AG20443 (cell line): ENCODE measurements around the gene ALK.

ENCODE experiments used
- DNase-seq: peaks from one replicate; pipeline ENCODE4 v3.0.0; 2012; ENCODE audit warnings: low spot score, mixed read lengths

The ALK gene

DNA sequence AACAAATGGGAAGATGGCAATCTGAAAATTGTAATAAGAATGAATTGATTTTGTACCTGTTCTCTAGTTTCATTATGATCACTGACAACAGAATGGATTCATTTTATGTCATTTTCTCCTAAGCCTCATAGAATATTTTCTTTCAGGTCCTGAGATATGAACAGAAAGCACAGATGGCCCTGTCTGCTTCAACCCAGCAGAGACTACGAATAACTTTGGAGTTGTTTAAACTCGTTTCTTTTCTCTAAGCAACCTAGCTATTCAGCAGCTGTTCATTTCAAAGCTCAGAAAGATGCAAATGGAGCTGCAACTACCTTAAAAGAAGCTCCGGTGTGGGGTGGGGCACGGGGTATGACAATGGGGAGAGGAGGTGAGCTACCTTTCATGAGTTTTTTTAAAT lies 124.9 kb downstream of the ALK start:
- no peak for DNase-seq

DNA sequence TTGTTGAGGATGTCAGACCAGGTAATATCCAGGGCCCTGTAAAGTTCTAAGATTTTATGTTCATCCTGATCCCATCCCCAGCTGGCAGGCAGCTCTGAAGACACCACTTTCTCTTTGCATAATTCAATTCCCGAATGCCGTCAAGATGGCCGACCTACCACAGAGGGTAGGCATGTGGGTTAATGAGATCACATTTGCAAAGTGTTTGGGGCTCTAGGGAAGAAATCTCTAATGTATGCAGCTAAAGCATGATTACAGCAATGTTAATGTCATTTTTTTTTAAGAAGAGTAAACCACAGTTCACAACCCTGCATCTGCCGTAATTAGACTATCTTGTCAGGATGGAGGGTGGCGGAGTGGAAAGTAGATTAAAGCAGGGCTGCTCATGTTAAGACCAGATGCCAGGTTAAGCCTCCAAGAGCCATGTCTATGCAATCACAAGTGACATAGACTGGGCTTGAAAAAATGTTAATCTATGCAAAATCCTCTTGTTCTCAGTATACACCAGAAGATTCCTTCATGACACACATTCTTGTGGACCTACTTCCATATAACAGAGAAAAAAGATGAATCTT lies 131.4 kb downstream of the ALK start:
- no peak for DNase-seq

DNA sequence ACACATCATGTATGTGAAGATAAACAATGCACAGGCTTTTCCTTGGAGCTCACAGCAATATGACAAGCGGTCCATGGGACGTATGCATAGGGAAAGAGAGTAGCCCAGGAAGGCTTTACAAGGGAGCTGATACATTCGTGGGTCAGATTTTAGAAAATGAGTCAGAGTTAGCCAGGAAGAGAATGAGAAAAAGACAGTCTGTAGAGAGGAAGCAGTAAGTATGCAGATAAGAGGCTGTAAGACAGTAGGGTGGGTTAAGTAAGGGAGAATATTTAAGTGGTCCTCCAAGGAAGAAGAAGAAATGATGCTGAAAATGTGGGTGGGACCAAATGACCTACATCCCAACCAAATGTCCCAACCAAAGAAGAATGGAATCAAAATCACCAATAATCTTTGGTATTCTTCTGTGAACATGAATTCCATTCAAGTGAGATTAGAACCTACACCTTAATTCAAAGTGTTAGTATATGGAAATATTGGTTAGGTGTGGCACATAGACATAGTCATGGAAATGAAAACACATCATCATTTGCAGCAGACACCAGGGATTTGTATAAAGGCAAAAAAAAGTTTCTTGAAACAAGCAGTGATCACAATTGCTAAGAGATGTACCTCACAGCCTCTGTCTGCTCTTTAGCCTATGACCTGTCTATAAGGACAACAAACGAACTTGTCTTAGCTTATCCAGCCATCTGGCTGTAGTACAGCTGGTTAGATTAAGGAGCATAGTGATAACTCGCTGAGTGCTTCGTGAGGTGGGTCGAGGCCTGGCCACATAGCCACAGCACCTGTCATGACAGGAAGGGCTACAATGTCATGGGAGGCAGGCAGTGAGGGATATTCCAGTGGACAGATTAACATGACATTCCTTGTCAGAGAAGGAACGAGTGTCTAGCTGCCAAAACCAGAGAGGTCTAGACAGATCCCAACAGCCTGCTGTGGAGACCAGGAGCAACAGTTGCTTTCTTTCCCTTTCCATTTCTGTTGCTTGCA lies 133.6 kb downstream of the ALK start:
- no peak for DNase-seq

DNA sequence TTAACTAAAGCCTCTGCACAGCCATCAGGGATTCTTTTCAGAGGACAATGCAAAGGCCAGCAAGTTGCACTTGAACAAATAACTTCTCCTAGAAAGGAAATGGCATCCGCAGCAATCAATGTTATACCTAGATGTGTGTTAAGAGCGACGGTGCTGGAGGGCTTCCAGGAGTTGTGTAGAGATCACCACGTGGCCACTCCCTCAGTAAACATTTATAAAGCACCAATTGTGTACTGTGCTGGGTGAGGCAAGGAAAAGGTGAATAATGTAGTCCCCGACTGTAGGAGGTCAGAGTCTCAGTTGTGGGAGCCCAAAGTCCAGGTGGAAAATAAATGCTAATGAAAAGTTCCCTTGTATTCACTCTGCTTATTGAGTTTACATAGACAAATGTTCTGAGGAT lies 135.0 kb downstream of the ALK start:
- DNase-seq: no peak

DNA sequence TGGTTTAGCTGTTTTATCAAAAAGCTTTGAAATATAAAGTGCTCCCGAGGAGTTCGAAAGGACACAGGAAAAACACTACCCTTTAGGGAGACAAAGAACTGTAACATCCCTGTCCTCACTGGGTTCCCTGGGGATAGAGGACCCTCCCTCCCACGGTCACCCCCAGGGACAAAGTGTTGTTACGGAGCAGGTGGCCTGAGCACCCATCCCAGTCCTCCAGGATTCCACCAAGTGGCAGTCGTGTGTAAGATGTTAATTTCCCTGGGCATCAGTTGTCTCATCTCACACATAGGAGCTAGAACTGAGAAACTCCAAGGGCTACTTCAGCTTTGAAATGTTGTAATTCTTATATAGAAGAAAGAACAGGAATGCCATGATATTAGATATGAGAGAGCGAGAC lies 137.7 kb downstream of the ALK start:
- no peak for DNase-seq

DNA sequence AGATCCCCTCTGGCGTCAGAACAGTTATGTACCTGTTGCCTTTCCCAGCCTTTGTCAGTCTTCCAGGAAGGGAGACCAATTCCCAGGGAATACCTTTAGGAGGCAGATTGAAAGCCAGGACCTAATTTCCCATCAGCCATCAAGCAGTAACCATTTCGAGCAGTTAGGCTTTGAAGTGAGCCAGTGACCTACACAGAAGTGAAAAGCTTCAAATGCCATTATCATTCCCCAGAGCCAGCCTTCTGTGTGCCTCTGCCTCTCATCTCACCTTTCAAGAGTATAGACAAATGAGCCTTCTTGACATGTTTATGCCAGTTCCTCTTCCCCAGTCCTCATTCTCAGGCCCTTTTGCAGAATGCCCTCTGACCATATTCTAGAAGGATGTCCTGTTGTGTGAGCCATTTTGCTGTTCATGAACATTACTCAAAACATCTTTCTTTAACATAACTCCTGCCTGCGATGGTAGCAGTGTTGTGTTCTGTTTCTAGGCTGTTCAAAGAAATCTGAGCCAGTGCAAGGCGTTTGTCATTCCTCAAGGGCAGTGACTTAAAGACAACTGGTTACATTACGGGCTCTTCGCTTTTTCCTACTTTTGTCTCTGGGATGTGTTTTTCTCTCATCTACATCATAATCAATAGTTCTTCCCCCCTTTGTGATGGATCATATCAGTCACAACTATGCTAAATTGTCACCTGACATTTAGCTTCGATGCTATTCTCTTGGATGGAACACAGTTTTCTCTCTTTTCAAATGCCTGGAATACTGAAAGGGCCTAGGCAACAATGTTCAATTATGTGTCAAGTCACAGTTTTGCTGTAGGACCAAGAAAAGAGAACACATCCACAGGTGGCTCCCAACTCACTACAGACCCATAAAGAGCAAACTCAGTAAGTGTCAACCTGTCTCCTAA lies 138.6 kb downstream of the ALK start:
- no peak for DNase-seq

DNA sequence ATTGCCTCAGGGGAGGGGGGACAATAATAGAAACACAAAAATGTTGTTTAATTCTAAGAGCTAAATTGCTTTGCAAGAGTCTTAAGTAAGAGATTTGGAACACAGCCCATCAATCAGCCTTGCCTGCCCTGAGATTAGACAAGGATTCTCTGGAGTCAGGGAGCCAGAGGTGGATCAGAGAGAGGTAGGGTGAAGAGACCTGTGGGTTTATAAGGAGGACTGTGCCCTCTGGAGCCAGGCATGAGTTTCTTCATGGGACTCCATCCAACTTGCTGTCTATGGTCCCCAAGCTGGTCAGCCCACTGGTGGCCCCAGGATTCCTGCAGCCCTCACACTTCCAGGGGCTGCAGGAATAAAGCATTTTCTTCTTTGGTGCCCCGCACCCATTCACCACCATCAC lies 139.3 kb downstream of the ALK start:
- no peak for DNase-seq

DNA sequence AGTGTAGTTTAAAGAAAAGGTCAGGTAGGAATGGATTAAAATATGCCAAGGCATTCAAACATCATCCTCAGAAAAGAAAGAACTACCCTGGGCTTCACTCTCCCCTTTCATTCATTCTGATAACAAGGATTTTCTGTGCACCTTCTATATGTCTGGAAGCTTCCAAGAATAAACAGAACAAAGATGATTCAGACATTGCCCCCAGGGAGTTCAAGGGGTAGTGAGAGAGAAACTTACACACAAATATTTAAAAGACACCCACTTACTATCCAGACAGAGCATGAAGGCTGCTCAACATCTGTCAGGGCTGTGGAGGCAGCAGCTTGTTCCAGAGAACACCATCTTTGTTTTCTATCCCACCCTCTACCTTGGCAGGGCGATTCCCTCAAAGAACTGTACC lies 140.5 kb downstream of the ALK start:
- no peak for DNase-seq

DNA sequence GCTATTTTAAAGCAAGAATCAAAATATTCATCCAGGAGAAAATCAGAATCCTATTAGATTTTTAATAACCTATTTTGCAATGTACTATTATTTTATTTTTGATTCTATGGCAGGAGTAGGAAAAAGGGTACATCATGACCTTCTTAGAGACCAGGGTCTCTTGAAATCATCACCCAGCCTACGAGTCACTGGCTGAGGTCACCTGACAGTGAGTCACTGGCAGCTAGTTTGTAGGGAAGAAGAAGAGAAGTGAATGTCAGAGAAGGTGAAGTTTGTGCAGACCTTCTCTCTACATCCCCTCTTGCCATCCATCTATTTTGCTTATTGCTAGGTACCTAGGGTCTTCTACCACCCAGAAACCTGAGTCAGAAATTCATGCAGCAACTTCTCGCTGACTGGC lies 144.2 kb downstream of the ALK start:
- no peak for DNase-seq

DNA sequence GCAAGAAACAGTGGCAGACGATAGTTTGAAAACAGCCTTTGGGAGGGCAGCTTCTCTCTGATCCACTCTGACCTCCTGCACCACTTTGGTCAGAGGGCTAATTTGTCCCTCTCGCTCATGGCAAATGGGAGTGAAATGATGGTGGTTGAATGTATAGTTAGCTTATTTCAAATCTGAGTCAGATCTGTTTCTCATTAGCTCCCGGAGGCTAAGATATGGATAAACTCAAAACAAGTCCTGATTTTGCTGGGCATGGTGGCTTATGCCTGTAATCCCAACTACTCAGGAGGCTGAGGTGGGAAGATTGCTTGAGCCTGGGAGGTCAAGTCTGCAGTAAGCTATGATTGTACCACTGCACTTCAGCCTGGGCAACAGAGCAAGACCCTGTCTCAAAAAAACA lies 145.0 kb downstream of the ALK start:
- DNase-seq: no peak

DNA sequence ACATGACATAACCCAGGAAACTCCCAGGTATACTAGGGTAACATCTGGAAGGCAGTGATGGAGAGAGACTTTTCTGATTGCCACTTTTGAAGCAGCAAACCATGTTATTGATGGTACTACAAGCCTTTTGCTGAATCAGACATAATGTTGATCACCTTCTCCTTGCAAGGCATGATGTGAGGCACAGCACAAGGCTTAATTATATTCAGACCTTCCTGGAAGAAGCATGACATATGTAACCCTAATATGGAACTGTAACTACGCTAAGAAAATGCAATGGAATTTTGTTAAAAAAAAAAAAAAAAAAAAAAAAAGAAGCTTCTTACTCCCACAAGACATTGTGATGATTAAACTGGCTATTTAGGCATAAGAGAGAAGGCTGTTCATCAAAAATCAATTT lies 145.4 kb downstream of the ALK start:
- no peak for DNase-seq

DNA sequence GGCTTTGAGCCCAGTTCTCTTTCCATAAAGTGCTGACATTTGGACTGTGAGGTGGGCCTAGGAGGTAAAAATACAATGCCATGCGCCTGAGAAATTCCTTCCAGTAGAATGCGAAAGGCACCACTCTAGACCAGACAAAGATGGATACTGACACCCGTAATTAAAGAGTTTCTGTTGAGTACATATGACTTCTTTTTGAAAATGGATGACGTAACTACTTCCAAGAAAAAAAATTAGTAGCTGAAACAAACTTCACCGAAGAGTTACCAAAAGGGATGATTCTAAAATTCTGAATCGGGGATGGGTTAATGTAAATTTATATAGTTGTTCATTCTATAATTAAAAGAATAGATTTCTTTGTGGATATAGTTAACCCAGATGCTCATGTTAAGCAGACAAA lies 146.8 kb downstream of the ALK start:
- no peak for DNase-seq

DNA sequence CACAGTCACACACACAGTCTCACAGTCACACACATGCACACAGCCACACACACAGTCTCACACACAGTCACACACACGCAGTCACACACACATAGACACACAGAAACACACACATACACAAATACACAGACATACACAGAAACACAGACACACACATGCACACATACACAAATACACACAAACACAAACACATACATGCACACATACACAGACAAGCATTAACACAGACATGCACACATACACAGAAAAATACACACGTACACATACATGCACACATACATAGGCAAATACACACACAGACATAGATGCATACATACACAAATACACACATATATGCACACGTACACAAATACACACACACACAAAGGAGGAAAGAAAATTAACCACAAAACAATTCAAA lies 150.5 kb downstream of the ALK start:
- no peak for DNase-seq

DNA sequence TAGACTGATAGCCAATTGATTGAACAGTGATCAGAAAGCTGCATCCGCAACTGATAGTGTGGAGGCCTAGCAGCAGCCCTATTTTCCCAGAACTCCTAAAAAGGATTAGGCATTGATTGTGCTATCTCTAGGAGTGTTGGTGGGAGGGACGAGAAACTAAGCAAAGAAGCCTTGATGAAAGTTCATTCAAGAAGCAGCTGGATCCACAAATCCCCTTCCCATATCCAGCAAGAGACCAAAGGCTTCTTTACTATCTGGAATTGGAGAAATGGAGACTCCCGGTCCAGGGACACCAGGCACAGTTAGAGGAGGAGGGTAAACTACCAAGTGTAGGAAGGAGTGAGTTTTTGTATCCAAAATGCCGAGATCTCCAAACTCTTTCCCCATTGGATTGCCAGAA lies 151.5 kb downstream of the ALK start:
- DNase-seq: no peak

DNA sequence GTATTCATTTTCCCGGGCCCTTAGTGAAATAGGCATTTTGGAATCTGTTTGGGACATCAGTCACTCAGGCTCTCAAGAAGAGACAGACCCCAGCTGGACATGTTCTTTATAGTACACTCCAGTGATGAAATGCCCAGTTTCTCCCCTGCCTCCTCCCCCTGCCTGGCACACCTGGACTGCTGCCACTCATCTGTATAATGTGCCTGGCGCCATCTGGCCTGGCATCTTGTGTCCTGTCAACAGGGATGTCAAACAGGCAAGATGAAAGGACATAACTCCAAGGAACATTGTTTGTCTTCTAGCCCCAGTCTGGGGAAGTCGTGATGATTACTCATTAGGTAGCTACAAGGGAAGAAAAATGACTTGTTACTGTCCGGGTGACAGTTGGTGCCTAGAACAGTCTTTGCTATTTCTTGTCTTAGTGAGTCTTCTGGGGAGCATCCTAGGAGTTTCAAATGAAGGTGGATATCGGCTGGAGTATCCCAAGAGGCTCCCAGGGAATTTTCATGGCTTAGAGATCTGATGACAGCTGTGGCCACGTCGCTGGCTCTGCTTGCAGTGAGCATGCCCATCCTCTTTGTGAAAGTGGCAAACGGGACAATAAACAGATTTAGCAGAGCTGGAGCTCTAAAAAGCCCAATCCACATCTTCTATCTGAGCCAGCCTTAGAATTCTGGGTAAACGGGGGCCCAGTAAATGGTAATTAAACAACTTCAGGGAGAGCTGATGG lies 153.6 kb downstream of the ALK start:
- no peak for DNase-seq

DNA sequence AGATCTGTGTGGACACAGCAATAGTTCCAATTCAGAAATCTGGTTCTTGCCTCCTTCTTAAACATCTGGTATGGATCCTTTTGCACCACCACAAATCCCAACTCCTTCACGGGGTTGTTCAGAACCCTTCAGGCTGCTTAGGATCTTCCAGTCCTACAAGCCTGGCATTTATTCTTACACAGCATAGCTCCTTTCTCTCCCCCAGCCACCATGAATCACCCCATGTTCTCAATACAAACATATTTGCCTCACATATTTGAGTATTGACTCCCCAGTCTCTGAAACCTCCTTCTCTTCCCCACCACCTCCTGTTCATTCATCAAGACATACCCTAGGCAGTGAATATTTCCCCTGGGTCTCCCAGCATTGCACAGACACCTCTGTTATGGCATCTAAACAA lies 155.2 kb downstream of the ALK start:
- peak; percentile 55 for DNase-seq

DNA sequence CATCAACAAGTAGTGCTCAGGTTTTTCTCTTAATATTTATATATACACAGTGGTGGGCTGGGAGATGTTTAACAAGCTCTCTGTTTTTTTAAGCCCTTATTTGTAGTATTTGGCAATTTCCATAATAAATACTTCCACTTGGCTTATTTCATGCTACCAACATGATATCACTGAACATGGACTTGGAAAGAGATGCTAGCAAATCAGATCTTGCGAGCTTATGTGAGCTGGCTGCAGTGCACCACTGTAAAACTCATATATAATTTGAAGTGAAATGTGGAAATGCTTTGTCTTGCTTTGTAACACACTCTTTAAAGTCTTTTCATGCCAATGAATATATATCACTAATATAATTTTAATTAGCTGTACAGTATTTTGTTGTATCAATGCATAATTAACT lies 155.7 kb downstream of the ALK start:
- DNase-seq: no peak

DNA sequence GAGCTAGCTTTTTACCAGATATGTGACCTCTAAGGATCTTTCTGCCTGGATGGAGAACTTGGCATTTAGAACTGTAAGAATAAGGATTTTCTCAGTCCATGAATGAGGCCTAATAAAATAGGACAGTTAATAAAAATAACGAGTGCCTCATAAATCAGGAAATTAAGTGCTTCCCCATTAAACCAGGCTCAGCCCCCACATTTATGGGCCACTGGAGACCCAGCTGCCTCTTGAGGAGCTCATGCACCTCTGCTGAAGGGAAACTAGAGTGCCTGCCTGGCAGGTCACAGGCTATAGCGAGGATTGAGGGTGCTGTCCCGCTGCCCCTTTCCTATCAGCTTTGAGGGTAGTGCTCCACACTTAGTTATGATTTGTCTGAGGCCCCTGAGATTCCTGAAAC lies 158.0 kb downstream of the ALK start:
- no peak for DNase-seq

DNA sequence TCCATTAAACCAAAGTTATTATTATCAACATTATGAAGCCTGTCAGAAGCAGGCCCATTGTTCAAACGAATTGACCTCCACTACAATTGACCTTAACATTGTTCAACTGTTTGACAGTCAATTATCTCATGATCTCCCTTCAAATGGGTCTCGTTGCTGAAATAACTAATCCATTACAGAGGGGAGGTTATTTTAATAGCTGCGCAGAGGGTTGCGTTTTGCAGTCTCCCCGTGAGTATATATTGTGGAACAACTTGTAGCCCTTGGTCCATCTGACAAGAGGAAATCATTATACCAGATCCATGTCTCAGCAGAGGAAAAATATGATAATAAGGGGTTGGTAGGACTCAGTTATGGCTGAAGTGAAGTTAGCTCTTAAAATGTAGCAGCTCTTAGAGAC lies 159.1 kb downstream of the ALK start:
- no peak for DNase-seq

DNA sequence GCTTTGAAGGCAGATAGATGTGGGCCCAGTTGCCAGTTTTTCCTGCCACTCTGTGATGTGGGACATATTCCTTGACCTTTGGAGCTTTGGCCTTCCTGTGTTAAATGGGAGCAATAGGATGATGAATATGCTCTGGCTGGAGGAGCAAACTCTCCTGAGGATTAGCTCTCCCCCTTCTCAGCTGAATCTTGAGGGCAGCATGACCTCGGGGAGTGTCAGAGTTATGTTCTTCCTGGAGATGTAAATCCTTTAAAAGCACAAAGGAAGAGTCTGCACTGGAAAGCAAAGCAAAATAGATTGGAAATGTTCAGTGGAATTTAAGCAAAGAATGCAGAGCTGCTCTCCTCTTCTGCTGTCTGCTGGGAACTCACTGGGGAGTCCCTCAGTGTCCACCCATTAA lies 160.1 kb downstream of the ALK start:
- DNase-seq: no peak

DNA sequence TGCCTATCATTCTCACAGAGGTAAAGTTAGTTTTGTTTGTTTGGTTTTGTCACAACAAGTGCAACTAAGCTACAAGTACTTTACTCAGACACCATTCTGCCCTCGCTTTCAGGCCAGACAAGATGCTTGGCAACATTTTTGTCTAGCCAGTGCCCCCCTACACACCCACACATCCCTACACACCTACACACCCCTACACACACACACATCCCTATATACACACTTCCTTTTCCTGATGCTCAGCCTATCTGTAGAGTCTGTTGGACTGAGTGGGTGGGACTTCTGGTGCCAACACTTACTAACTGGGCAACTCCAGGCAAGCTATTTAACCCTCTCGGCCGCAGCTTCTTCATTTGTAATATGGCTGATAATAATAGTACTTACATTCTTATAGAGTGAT lies 161.4 kb downstream of the ALK start:
- no peak for DNase-seq

DNA sequence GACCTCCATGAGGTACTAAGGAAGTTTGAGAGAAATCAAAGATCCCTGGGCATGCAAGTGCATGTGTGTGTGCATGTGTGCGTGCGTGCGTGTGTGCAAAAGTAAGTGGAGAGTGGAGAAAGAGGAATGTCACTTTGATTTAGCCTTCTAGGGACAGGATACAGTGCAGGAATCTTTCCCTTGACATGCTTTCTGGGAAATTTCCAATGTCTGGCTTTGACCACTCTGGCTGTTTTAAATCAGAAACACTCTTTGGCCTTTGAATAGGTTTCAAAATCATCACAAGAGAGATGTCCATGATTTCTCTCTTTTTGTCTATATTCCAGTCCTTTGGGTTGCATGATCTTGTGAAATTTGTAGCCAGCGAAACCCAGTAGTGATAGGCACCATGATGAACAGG lies 162.0 kb downstream of the ALK start:
- DNase-seq: no peak
